ENCODE data around the gene OPRL1.
"Not testable (repeated sequence)": the region's sequence is repeated elsewhere in the genome, so short reads cannot be mapped to it uniquely, and the experiment has no call there.

Gene OPRL1

DNA sequence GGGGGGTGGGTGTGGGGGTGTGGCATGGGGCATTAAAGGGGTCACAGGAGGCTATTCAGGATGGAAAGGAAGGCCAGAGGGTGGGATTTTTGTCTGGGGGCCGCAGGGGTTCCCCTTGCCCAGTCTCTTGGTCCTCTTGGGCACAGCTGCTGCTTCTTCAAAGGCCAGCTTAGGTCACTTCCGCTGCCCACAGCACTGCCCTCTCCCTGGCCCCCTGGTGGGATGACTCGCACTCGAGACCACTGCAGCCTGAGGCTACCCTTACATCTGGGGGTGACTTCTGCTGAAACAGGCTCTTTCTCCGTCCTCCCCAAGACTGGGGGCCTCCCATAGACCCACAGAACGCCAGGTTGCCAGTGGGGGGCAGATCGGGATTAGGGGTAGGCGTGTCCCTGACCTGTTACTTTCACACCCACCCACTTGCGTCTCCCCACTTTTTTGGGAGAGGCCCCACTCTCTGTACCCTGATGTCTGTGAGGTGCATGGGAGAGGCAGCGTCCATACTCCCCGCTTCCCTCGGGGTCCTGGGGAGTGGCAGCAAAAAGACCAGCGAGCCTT is 3.0 kb downstream of the OPRL1 start:
- peaks cover 28% of the 10 kb centered on the region for H3K27me3 ChIP-seq
- H3K36me3 ChIP-seq = no peaks in the 10 kb centered on the region
- peaks cover 51% of the 10 kb centered on the region in 2 experiments for H3K4me1 ChIP-seq (ENCODE audit: control insufficient read depth in 1 of 2, insufficient read depth in 1 of 2, low read depth in 1 of 2, low read length in 1 of 2)
- H3K27ac ChIP-seq = peak overlapping the region; percentile 99
- H3K4me3 ChIP-seq (ENCODE audit: low read depth in 1 of 2, low read length in 1 of 2) = peak overlapping the region; percentile 97 to 100
- TF ChIP-seq, protein P1, sequence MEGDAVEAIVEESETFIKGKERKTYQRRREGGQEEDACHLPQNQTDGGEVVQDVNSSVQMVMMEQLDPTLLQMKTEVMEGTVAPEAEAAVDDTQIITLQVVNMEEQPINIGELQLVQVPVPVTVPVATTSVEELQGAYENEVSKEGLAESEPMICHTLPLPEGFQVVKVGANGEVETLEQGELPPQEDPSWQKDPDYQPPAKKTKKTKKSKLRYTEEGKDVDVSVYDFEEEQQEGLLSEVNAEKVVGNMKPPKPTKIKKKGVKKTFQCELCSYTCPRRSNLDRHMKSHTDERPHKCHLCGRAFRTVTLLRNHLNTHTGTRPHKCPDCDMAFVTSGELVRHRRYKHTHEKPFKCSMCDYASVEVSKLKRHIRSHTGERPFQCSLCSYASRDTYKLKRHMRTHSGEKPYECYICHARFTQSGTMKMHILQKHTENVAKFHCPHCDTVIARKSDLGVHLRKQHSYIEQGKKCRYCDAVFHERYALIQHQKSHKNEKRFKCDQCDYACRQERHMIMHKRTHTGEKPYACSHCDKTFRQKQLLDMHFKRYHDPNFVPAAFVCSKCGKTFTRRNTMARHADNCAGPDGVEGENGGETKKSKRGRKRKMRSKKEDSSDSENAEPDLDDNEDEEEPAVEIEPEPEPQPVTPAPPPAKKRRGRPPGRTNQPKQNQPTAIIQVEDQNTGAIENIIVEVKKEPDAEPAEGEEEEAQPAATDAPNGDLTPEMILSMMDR (IDR thresholded peaks at IDR 0.05) = no peak
- H3K9me3 ChIP-seq = no peaks in the 10 kb centered on the region

DNA sequence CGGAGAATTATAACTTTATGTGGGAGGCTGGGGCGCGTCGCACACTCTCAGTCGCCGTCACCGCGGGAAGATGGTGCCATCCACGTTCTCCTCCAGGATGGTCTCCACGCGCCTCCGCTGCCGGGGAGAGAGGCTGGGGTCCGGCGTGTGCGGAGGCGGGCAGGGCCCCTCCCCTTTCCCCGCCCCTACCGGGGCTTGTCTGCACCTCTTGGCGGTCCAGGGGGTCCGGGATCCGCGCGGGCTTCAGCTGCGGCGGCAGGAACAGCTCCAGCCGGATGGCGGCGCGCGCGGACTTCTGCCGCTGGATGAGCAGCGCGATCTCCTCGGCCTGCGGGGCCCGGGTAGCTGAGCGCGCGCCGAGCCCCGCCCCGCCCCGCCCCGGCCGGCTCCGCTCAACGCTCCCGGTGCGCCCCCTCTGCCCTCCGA is 3.5 kb downstream of the OPRL1 start:
- H3K27ac ChIP-seq = peak overlapping the region; percentile 99
- no peaks in the 10 kb centered on the region for H3K9me3 ChIP-seq
- H3K27me3 ChIP-seq = peaks cover 28% of the 10 kb centered on the region
- H3K4me3 ChIP-seq (ENCODE audit: low read depth in 1 of 2, low read length in 1 of 2) = peak overlapping the region; percentile 97 to 100
- TF ChIP-seq, protein P1 (IDR thresholded peaks at IDR 0.05) = peak; percentile 89
- H3K36me3 ChIP-seq = no peaks in the 10 kb centered on the region
- peaks cover 46 to 51% of the 10 kb centered on the region in 2 experiments for H3K4me1 ChIP-seq (ENCODE audit: control insufficient read depth in 1 of 2, insufficient read depth in 1 of 2, low read depth in 1 of 2, low read length in 1 of 2)

DNA sequence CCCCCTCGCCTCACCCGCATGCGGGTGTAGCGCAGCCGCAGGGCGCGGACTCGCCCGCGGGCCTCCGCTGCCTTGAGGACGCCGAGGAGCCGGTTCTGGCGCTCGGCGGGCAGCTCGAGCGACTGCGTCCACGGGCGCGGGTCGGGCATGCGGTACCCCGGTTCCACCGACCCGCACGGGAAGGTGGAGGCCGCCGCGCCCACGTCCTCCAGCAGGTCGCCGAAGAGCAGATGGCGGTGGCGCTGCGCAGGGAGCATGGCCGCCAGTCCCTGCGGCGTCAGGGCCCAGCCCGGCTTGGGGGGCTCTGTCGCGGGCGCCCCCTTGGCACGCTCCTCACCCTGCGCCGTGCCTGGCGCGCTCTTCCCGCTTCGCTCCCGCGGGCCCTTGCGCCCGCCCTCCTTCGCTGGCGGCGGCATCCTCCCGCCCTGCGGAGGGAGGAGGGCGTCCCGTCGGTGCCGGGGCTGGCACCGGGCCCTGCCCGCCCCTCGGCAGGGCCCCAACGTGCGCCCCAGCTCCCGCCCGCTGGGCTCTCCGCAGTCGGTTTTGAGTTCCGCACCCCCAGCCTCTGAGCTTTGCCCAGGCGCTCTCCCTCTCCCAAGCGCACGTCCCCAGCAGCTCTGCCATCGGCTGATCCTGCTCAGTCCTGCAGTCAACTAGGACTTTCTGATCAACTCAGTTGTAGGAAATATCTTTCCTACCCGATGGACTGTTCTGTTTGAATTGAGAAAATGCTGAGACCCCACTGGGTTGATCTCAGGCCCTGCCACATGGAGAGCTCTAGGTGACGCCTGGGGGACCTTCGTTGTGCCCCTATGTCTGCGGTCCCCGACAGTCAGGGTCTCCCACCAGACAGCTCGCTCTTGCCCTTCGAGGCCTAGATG is 4.2 kb downstream of the OPRL1 start, which contains the start of gene LKAAEAR1:
LKAAEAR1 (minus strand) TSS at position 595 of the 881 bp plus-strand sequence; CDS start at position 416, 179 bp downstream.
- H3K4me3 ChIP-seq (ENCODE audit: low read depth in 1 of 2, low read length in 1 of 2) = peak within 1 kb of the TSS; percentile 97 to 100
- TF ChIP-seq, protein P1 (IDR thresholded peaks at IDR 0.05) = no peak
- peaks cover 28% of the 10 kb centered on the region for H3K27me3 ChIP-seq
- H3K9me3 ChIP-seq = no peaks in the 10 kb centered on the region
- peaks cover 44 to 51% of the 10 kb centered on the region in 2 experiments for H3K4me1 ChIP-seq (ENCODE audit: control insufficient read depth in 1 of 2, insufficient read depth in 1 of 2, low read depth in 1 of 2, low read length in 1 of 2)
- H3K27ac ChIP-seq = peak within 1 kb of the TSS; percentile 99
- H3K36me3 ChIP-seq = no peaks in the 10 kb centered on the region

DNA sequence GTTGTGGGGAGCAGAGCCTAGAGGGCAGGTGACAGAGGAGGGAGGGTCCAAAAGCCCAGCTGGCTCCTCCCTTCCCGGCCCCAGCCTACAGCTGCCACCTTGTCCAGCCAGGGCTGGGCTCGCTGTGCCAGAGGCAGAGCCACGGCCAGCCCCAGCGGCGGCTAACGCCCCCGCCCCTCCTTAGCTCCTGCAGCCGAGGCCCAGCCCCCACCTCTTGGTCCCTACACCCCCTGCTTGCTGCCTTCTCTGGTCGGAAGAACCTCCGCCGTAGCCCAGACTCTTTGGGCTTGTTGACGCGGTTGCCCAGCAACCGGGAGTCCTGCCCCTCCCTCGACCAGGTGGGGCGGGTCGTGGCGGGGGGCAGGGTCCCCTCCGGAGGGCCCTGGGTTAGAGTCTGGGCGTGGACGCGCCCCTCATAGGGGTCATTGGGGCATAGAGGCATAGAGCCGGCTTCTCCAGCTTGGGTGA is 4.8 kb downstream of the OPRL1 start:
- H3K27me3 ChIP-seq = peaks cover 28% of the 10 kb centered on the region
- peaks cover 44 to 51% of the 10 kb centered on the region in 2 experiments for H3K4me1 ChIP-seq (ENCODE audit: control insufficient read depth in 1 of 2, insufficient read depth in 1 of 2, low read depth in 1 of 2, low read length in 1 of 2)
- TF ChIP-seq, protein P1 (IDR thresholded peaks at IDR 0.05) = no peak
- peak overlapping the region; percentile 97 to 100 for H3K4me3 ChIP-seq (ENCODE audit: low read depth in 1 of 2, low read length in 1 of 2)
- no peak overlapping the region for H3K27ac ChIP-seq
- H3K9me3 ChIP-seq = no peaks in the 10 kb centered on the region
- H3K36me3 ChIP-seq = no peaks in the 10 kb centered on the region

DNA sequence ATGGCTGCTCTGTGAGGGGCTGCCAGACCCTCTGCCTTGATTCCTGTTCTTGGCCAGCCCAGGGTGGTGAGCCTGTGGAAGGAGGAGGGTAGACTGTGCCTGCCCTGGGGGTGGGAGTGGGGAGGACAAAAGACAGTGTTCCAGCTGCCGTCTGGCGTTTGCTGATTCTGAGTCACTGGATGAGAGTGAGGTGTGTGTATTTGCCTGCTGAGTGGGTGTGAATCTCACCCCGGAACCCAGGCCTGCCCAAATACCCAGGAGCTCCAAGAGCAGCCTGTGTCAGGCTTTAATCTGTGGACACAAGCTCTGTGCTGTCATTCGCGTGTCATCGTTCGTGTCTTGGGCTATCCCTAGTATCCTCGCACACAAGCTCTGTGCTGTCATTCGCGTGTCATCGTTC is 6.9 kb downstream of the OPRL1 start:
- Histone ChIP-seq H3K27me3 (peaks cover 28% of the 10 kb centered on the region), H3K27ac (no peak overlapping the region), H3K4me3 (ENCODE audit: low read depth in 1 of 2, low read length in 1 of 2) (no peak overlapping the region), H3K36me3 (no peaks in the 10 kb centered on the region), H3K9me3 (no peaks in the 10 kb centered on the region), H3K4me1 (ENCODE audit: control insufficient read depth in 1 of 2, insufficient read depth in 1 of 2, low read depth in 1 of 2, low read length in 1 of 2) (peaks cover 28 to 33% of the 10 kb centered on the region in 2 experiments)
- TF ChIP-seq, protein P1 (IDR thresholded peaks at IDR 0.05) = no peak

DNA sequence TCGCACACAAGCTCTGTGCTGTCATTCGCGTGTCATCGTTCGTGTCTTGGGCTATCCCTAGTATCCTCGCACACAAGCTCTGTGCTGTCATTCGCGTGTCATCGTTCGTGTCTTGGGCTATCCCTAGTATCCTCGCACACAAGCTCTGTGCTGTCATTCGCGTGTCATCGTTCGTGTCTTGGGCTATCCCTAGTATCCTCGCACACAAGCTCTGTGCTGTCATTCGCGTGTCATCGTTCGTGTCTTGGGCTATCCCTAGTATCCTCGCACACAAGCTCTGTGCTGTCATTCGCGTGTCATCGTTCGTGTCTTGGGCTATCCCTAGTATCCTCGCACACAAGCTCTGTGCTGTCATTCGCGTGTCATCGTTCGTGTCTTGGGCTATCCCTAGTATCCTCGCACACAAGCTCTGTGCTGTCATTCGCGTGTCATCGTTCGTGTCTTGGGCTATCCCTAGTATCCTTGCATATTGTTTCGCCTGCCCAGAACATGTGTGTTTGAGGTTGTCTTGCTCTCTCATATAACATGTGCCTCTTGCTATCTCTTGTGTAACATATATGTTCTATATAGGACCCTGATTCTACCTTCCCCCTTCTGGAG is 7.4 kb downstream of the OPRL1 start:
- H3K9me3 ChIP-seq = not testable (repeated sequence)

DNA sequence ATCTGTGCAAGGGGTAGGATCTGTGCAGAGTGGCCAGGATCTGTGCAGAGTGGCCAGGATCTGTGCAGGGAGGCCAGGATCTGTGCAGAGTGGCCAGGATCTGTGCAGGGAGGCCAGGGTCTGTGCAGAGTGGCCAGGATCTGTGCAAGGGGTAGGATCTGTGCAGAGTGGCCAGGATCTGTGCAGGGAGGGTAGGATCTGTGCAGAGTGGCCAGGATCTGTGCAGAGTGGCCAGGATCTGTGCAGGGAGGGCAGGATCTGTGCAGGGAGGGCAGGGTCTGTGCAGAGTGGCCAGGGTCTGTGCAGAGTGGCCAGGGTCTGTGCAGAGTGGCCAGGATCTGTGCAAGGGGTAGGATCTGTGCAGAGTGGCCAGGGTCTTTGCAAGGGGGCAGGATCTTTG is 8.7 kb downstream of the OPRL1 start:
- peaks cover 27% of the 10 kb centered on the region for H3K27me3 ChIP-seq

More for the DNA sequence above, 7.4 kb downstream of the OPRL1 start:
- Histone ChIP-seq H3K4me1 (ENCODE audit: control insufficient read depth in 1 of 2, insufficient read depth in 1 of 2, low read depth in 1 of 2, low read length in 1 of 2) (peaks cover 23 to 27% of the 10 kb centered on the region in 2 experiments), H3K27me3 (peaks cover 28% of the 10 kb centered on the region)
- H3K27ac ChIP-seq; H3K36me3 ChIP-seq; H3K4me3 ChIP-seq (ENCODE audit: low read depth in 1 of 2, low read length in 1 of 2): not testable (repeated sequence)

More for the DNA sequence above, 8.7 kb downstream of the OPRL1 start:
- H3K4me3 ChIP-seq (ENCODE audit: low read depth in 1 of 2, low read length in 1 of 2); H3K27ac ChIP-seq; H3K36me3 ChIP-seq; H3K9me3 ChIP-seq: not testable (repeated sequence)
- peaks cover 12 to 15% of the 10 kb centered on the region in 2 experiments for H3K4me1 ChIP-seq (ENCODE audit: control insufficient read depth in 1 of 2, insufficient read depth in 1 of 2, low read depth in 1 of 2, low read length in 1 of 2)

Measured in neutrophil (primary cell).